ENCODE data around the gene ATF6. TPM values are rescaled to one million over a fixed set of nuclear protein-coding genes. Genes with fewer than 3 reads are reported as not detected.
"Not testable (repeated sequence)": the region's sequence is repeated elsewhere in the genome, so short reads cannot be mapped to it uniquely, and the experiment has no call there.

Gene ATF6
- total and polyA plus RNA-seq, 2 donors from 2014 or later, result 11.5 to 35.6 TPM

- Histone ChIP-seq H3K9me3 (ENCODE audit: control insufficient read depth in 2 of 3, insufficient read depth in 1 of 3, low read length in 3 of 3) (no peaks in the 10 kb centered on the region), H3K27ac (ENCODE audit: low read depth in 2 of 2, low read length in 2 of 2) (no peak overlapping the region), H3K4me1 (ENCODE audit: control insufficient read depth in 2 of 3, insufficient read depth in 2 of 3, low read depth in 1 of 3, low read length in 3 of 3) (peaks cover 0 to 5% (median 0%) of the 10 kb centered on the region in 3 donors), H3K9ac (ENCODE audit: low read length in 3 of 3) (no peak overlapping the region), H3K36me3 (ENCODE audit: control insufficient read depth in 2 of 3, insufficient read depth in 3 of 3, low read length in 3 of 3) (no peaks in the 10 kb centered on the region), H3K4me3 (ENCODE audit: low read length in 3 of 3) (no peak overlapping the region), H3K27me3 (ENCODE audit: control insufficient read depth, insufficient read depth, low read length) (no peaks in the 10 kb centered on the region)
- TF ChIP-seq CTCF (IDR thresholded peaks at IDR 0.05; ENCODE audit: borderline replicate concordance, extremely low read depth, insufficient read depth), result no peak
- DNase-seq, result no peak
- FAIRE-seq, result no peak
- intact Hi-C loops (cut with DNase I), result no loop called here
These were observed 44.3 kb upstream of the ATF6 start for GRCh38 chr1:161721738-161722343.

GRCh38 chr1:161722406-161722805 is 43.7 kb upstream of the ATF6 start:
- Histone ChIP-seq H3K9me3 (ENCODE audit: control insufficient read depth in 2 of 3, insufficient read depth in 1 of 3, low read length in 3 of 3) (no peaks in the 10 kb centered on the region), H3K4me3 (ENCODE audit: low read length in 3 of 3) (no peak overlapping the region), H3K36me3 (ENCODE audit: control insufficient read depth in 2 of 3, insufficient read depth in 3 of 3, low read length in 3 of 3) (no peaks in the 10 kb centered on the region), H3K27ac (ENCODE audit: low read depth in 2 of 2, low read length in 2 of 2) (no peak overlapping the region), H3K4me1 (ENCODE audit: control insufficient read depth in 2 of 3, insufficient read depth in 2 of 3, low read depth in 1 of 3, low read length in 3 of 3) (peaks cover 0 to 5% (median 0%) of the 10 kb centered on the region in 3 donors), H3K9ac (ENCODE audit: low read length in 3 of 3) (no peak overlapping the region), H3K27me3 (ENCODE audit: control insufficient read depth, insufficient read depth, low read length) (no peaks in the 10 kb centered on the region)
- TF ChIP-seq CTCF (IDR thresholded peaks at IDR 0.05; ENCODE audit: borderline replicate concordance, extremely low read depth, insufficient read depth), result no peak
- intact Hi-C loops (cut with DNase I), result no loop called here
- DNase-seq, result no peak
- FAIRE-seq, result no peak

- no peaks in the 10 kb centered on the region for H3K27me3 ChIP-seq (ENCODE audit: control insufficient read depth, insufficient read depth, low read length)
- H3K9me3 ChIP-seq (ENCODE audit: control insufficient read depth in 2 of 3, insufficient read depth in 1 of 3, low read length in 3 of 3), result no peaks in the 10 kb centered on the region
- no peak overlapping the region for H3K4me3 ChIP-seq (ENCODE audit: low read length in 3 of 3)
- DNase-seq, result peak in 2 of 5 donors; percentile 40 to 57
- no peak for TF ChIP-seq CTCF (IDR thresholded peaks at IDR 0.05; ENCODE audit: borderline replicate concordance, extremely low read depth, insufficient read depth)
- H3K36me3 ChIP-seq (ENCODE audit: control insufficient read depth in 2 of 3, insufficient read depth in 3 of 3, low read length in 3 of 3), result no peaks in the 10 kb centered on the region
- peaks cover 0 to 5% (median 0%) of the 10 kb centered on the region in 3 donors for H3K4me1 ChIP-seq (ENCODE audit: control insufficient read depth in 2 of 3, insufficient read depth in 2 of 3, low read depth in 1 of 3, low read length in 3 of 3)
- no peak overlapping the region for H3K9ac ChIP-seq (ENCODE audit: low read length in 3 of 3)
- no peak for FAIRE-seq
- intact Hi-C loops (cut with DNase I), result no loop called here
- no peak overlapping the region for H3K27ac ChIP-seq (ENCODE audit: low read depth in 2 of 2, low read length in 2 of 2)
These were observed 42.5 kb upstream of the ATF6 start for GRCh38 chr1:161723459-161724141.

- H3K4me1 ChIP-seq (ENCODE audit: control insufficient read depth in 2 of 3, insufficient read depth in 2 of 3, low read depth in 1 of 3, low read length in 3 of 3); H3K36me3 ChIP-seq (ENCODE audit: control insufficient read depth in 2 of 3, insufficient read depth in 3 of 3, low read length in 3 of 3); FAIRE-seq; intact Hi-C loops (cut with DNase I); H3K27me3 ChIP-seq (ENCODE audit: control insufficient read depth, insufficient read depth, low read length); H3K9me3 ChIP-seq (ENCODE audit: control insufficient read depth in 2 of 3, insufficient read depth in 1 of 3, low read length in 3 of 3): not testable (repeated sequence)
- Histone ChIP-seq H3K27ac (ENCODE audit: low read depth in 2 of 2, low read length in 2 of 2) (peak overlapping the region; percentile 70 to 90), H3K4me3 (ENCODE audit: low read length in 3 of 3) (peak overlapping the region; percentile 71 to 86 (median 78)), H3K9ac (ENCODE audit: low read length in 3 of 3) (peak overlapping the region in 2 of 3 donors; percentile 52 to 79)
- DNase-seq, result peak in 1 of 5 donors; percentile 49
These were observed 40.7 kb upstream of the ATF6 start for GRCh38 chr1:161725258-161725907.
